RWPE1 (cell line): ENCODE data around the gene MYO1E.

ENCODE experiments used
- CTCF ChIA-PET: fragments of 350-600 bp; sonication (Branson Sonifier 250); formaldehyde crosslinking; extraction: SDS; loops from one replicate; lab custom pipeline; 2021; lab: Yijun Ruan, JAX
- POLR2A ChIA-PET: fragments of 400-600 bp; formaldehyde crosslinking; extraction: SDS; loops from one replicate; lab custom pipeline; 2020; ENCODE audit warnings: antibody characterized with exemption; ENCODE audit not compliant: low non-redundant PET; lab: Yijun Ruan, JAX
- DNase-seq: peaks from one replicate; pipeline ENCODE4 v3.0.0; 2012; ENCODE audit warnings: low spot score
- H3K27ac ChIP-seq: fragments of 450-650 bp; 2 replicates; pipeline ENCODE4 v1.5.1; 2017
- CTCF ChIP-seq: fragments of 450-650 bp; conservative IDR thresholded peaks from 2 replicates; pipeline ENCODE4 v1.5.1; 2017; ENCODE audit warnings: low read depth, mild to moderate bottlenecking

MYO1E gene

GRCh38 chr15:59160880-59161593 lies 211.6 kb downstream of the MYO1E start:
- H3K27ac ChIP-seq: peak overlapping the region; percentile 3; the same call in 1 of the 2 replicates
- ChIA-PET CTCF (interaction anchor here (0.6 to 0.7 kb wide), 2 partner anchors 9 to 17 kb away, joined by 3 to 5 read pairs; no protein-coding TSS in a partner anchor), POLR2A (no interaction called here)
- no peak; the same call in 1 of the 2 replicates for TF ChIP-seq CTCF
- no peak for DNase-seq

GRCh38 chr15:59159210-59159609 lies 213.5 kb downstream of the MYO1E start:
- H3K27ac ChIP-seq: peak overlapping the region; percentile 4; the same call in 1 of the 2 replicates
- ChIA-PET POLR2A (no interaction called here), CTCF (no interaction called here)
- DNase-seq: no peak
- TF ChIP-seq CTCF: no peak

- POLR2A ChIA-PET: no interaction called here
- CTCF ChIA-PET: no interaction called here
- no peak for TF ChIP-seq CTCF
- no peak for DNase-seq
- no peak overlapping the region for H3K27ac ChIP-seq
Measured at GRCh38 chr15:59158701-59159034, 214.0 kb downstream of the MYO1E start.

GRCh38 chr15:59157840-59158700 lies 214.6 kb downstream of the MYO1E start:
- H3K27ac ChIP-seq: no peak overlapping the region
- no peak for TF ChIP-seq CTCF
- CTCF ChIA-PET: interaction anchor here (0.6 kb wide), 1 partner anchor 371 kb away, joined by 3 read pairs; no protein-coding TSS in a partner anchor
- DNase-seq: no peak
- POLR2A ChIA-PET: no interaction called here

GRCh38 chr15:59157396-59157795 lies 215.3 kb downstream of the MYO1E start:
- ChIA-PET CTCF (no interaction called here), POLR2A (no interaction called here)
- H3K27ac ChIP-seq: no peak overlapping the region
- no peak for DNase-seq
- no peak for TF ChIP-seq CTCF

- POLR2A ChIA-PET: no interaction called here
Measured at GRCh38 chr15:59155431-59155830, 217.2 kb downstream of the MYO1E start.

More at GRCh38 chr15:59155431-59155830, 217.2 kb downstream of the MYO1E start:
- CTCF ChIA-PET: interaction anchor here (0.7 to 0.8 kb wide), 2 partner anchors 338 to 352 kb away, joined by 3 read pairs; no protein-coding TSS in a partner anchor
- DNase-seq: no peak
- no peak for TF ChIP-seq CTCF
- H3K27ac ChIP-seq: peak overlapping the region; percentile 5; the same call in 1 of the 2 replicates
